DMS153 (cell line): ENCODE data around the gene PGLYRP3.

Experiments used
- DNase-seq: peaks from one replicate; lab custom pipeline; 2025; lab: John Stamatoyannopoulos, UW

The PGLYRP3 gene, protein sequence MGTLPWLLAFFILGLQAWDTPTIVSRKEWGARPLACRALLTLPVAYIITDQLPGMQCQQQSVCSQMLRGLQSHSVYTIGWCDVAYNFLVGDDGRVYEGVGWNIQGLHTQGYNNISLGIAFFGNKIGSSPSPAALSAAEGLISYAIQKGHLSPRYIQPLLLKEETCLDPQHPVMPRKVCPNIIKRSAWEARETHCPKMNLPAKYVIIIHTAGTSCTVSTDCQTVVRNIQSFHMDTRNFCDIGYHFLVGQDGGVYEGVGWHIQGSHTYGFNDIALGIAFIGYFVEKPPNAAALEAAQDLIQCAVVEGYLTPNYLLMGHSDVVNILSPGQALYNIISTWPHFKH

GRCh38 chr1:153312570-153313186 is at the start of gene PGLYRP3:
Gene PGLYRP3, minus strand, starts transcription at chr1:153312952. Its CDS starts 2,287 bp downstream, at chr1:153310665.
- no peak for DNase-seq

DNA sequence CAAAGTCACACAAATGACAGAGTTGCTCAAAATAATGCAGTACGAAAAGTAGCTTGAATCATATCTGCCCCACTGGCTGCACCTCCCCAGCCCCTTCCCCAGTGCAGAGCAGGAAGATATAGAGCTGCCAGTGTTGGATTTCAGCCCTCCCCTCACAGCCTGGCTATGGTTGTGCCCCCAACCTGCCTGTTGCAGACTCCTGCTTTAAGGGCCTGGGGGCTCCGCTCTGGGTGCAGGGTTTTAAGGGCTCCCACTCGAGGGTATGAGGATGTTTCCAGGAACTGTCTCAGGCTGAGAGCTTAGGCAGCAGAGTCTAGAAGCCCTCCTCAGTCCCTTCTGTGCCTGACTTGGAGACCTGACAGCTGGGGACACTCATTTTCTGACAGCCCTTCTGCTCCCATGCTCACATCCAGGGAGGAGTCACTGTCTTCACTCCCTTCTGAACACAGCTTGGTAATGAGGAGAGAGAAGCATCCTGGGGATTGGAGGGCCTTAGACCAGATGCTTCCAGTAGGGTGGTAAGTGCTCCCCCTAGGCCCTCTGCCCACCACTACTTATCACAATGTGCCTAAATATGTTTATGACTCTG is 49.5 kb upstream of the PGLYRP3 start:
- no peak for DNase-seq

GRCh38 chr1:153361480-153362109 is 48.8 kb upstream of the PGLYRP3 start:
- no peak for DNase-seq

GRCh38 chr1:153360592-153361479 is 48.1 kb upstream of the PGLYRP3 start:
- no peak for DNase-seq

DNA sequence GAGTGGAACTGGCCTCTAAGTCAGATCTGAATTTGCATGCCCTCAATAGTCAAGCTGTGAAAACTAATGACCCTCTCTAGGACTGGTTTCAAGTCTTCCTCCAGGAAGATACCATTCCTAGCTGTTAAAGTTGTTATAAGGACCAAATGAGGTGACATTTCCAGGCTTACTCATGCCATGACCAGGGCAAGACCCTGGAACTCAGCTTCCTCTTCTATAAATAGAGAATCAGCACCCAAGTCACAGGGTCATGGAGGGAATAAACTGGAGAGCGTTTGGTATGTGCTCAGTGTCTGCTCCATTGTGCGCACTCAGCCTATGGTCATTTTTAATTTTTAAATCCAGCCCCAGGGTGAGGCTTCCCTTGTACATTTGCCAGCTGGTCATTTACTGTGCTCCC is 47.4 kb upstream of the PGLYRP3 start:
- no peak for DNase-seq

DNA sequence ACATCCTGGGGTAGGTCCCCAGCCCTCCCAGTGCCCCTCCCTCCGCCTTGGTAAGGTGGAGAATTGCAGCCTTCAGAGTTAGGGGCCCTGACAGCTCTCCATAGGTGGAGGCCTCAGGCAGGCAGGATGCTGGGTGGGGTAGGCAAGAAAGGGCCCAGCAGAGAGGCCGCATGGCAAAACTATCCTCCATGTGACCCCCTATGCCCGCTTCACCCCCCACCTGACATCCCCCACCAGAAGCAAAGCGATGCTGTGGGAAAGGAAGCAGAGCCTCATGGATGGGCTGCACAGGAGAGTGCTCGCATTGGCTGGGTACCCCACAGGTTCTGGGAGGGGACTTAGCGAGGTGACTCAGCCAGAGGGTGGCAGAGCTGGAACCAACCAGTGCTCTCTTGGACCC is 46.5 kb upstream of the PGLYRP3 start:
- DNase-seq = no peak

DNA sequence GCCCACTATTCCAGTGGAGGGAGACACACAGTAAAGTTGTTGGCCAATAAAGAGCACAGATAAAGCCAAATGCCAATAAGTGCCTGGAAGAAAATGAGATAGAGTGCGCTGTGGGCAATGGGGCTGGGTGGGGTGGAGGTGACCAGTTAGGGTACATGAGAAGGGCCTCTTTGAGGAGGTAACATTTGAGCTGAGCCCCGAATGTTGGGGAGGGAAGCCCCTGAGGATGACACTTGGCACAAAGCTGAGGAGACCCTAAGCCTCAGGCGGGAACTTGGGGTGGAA is 45.9 kb upstream of the PGLYRP3 start:
- DNase-seq = no peak

GRCh38 chr1:153357853-153358690 is 45.3 kb upstream of the PGLYRP3 start, which contains the start of gene S100A9:
Gene S100A9, plus strand, starts transcription at chr1:153357854. Its CDS starts 430 bp downstream, at chr1:153358284.
- DNase-seq = no peak

DNA sequence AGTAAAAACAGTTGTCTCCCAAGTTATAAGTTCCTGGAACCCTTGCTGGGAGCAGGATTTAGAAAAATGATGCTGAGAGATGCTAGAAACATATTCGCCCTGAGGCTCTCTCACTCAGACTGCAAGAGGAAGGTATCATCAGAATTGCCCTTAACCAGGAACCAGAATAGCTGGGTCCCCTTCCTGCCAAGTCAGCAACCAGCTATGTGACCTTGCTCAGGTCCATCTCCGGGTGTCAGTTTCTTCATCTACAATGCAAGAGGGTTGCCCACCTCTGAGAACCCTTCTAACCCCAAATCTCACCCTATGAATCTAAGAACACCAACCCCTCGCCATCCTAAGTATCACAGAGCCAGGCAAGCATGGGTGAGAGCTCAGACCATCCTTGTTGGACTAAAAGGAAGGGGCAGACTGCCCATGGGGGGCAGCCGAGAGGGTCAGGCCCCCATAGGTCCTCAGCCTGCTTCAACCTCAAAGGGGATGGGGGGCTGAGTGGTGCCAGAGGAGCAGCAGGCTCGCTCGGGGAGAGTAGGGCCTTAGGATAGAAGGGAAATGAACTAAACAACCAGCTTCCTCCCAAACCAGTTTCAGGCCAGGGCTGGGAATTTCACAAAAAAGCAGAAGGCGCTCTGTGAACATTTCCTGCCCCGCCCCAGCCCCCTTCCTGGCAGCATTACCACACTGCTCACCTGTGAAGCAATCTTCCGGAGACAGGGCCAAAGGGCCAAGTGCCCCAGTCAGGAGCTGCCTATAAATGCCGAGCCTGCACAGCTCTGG is 44.5 kb upstream of the PGLYRP3 start:
- no peak for DNase-seq

DNA sequence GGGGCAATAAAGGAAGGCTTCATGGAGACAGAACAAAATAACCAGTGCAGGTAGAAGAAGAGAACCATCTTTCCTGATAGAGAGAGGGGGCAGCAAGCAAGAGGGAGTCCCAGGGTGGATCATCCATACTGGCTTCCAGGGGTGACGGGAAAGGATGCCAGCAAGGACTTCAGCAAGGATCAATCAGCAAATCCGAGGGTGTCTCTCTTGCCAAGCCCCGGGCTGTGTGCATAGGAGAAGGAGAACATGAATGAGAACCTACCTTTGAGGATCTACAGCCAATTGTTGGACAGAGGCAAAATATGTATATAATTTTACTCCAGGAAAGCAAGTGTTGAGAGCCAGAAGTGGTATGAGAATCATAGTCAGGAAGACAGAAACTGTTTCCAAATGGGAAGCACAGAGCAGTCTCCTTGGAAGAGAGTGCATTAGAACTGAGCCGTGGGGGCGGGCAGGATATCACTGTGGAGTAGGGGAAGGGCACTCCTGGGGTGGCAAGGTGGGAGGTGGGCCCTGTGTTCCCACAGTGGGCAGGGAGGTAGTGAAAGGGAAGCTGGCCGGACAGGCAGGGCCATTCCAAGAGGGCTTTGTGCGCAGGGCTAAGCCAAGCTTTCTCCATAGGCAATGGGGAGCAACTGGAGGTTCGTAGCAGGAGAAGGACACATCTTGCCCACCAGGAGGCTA is 43.8 kb upstream of the PGLYRP3 start:
- no peak for DNase-seq

- DNase-seq = peak; percentile 39
Measured at GRCh38 chr1:153355445-153356071, 42.8 kb upstream of the PGLYRP3 start.

DNA sequence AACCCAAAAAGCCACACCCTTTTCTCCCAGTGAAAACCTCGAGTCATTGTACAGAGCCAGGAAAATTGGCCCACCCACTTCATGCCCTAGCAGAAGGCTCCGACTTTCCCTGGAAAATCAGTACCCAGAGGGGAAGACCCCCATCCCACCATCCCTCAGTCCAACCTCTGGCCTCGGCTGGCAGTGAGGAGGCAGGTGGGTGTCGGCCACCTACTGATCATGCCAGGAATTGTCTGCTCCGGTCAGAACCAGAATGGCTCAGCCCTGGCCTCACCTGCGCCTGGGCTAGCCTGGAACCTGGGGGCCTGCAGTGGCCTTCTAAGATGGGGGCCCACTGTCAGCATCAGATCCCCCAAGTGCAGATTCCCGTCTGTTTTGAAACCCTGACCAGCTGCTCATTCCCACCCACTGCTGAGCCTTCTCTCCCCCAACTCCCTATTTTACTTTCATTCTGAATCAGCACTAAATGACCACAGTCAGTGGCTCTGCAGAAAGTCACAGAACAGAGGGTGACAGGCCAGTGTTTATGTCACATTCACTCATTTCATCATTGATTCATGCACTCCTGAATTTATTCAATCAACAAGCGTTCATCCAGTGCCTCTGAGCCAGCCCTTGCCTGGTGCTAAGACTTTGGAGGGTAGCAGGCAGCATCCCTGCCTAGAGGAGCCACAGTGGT is 41.9 kb upstream of the PGLYRP3 start:
- DNase-seq = no peak

- DNase-seq = no peak
Measured at GRCh38 chr1:153353226-153353947, 40.6 kb upstream of the PGLYRP3 start.

GRCh38 chr1:153352523-153352922 is 39.8 kb upstream of the PGLYRP3 start:
- DNase-seq = peak; percentile 82

GRCh38 chr1:153350321-153350957 is 37.7 kb upstream of the PGLYRP3 start:
- no peak for DNase-seq

DNA sequence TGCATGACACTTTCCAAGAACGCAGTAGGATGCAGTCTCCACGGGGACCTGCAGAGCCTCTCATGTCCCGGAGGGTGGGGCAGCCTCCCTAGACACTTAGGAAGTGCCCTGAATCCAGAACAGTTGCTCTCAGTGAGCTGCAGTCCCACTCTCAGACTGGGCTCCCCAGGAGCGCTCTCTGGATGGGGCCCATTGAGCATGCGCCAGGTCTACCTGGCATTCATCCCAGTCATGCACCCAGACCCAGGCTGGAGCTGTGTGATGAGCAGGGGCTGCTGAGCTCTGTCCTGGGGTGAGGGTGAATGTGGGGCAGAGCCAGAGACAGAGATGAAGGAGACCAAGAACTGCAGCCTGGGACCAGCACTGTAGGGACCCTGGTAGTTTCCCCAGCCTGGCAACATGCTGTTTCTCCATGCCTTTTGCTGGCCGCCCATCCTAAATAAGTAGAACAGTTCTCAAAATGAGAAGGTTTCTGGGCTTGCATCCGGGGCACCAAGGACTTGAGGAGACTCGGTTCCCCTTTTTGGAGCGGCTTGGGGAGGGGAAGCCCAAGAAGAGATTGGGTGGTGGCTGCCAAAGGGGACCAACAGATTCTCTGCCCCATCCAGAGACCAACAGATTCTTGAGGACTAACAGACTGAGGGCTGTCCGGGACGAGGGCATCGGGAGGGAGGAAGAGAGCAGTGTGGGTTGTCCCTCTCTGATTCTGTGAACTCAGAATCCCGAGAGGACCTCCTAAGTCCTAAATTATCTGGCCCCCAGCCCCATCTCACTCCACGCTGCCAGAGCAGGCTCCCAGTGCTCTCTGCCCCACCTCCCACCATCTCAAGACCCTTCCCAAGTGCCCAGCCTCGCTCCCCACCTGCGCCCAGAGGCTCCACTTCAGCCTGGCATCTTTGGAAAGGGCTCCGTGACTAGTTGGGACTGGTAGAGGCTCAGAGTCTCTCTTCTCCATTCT is 36.9 kb upstream of the PGLYRP3 start:
- no peak for DNase-seq
